Measurements from ENCODE around the gene BUB3. TPM values are rescaled to one million over a fixed set of nuclear protein-coding genes. Genes with fewer than 3 reads are reported as not detected.
A peak's percentile ranks its signal among the peaks of the same experiment; 100 is the strongest.

The BUB3 gene
- total and polyA plus RNA-seq, 4 donors, result 40.6 to 61.4 (median 48.4) TPM

- Histone ChIP-seq H3K4me1 (ENCODE audit: control insufficient read depth in 1 of 2, insufficient read depth in 2 of 2, low read length in 2 of 2) (no peaks in the 10 kb centered on the region), H3K36me3 (ENCODE audit: control insufficient read depth in 1 of 2, insufficient read depth in 2 of 2, low read length in 1 of 2) (no peaks in the 10 kb centered on the region), H3K9me3 (ENCODE audit: control insufficient read depth, low read length) (no peaks in the 10 kb centered on the region), H3K4me3 (ENCODE audit: low read length in 2 of 2) (no peak overlapping the region), H3K27me3 (ENCODE audit: control insufficient read depth in 1 of 2, insufficient read depth in 2 of 2, low read length in 1 of 2) (no peaks in the 10 kb centered on the region), H3K27ac (ENCODE audit: low read depth in 1 of 2, low read length in 2 of 2) (no peak overlapping the region)
- DNase-seq (no peak), ATAC-seq (ENCODE audit: low FRiP score) (no peak)
- WGBS, 2 donors, result 93 to 95% methylated on average over 8 of the region's 8 CpGs
- intact Hi-C loops (cut with DNase I), result no loop called here
These were observed 48.3 kb downstream of the BUB3 start for GRCh38 chr10:123202506-123202905.

- intact Hi-C loops (cut with DNase I), result no loop called here
- H3K36me3 ChIP-seq (ENCODE audit: control insufficient read depth in 1 of 2, insufficient read depth in 2 of 2, low read length in 1 of 2), result no peaks in the 10 kb centered on the region
- no peaks in the 10 kb centered on the region for H3K9me3 ChIP-seq (ENCODE audit: control insufficient read depth, low read length)
- ATAC-seq (ENCODE audit: low FRiP score), result peak; percentile 31
- no peak overlapping the region for H3K27ac ChIP-seq (ENCODE audit: low read depth in 1 of 2, low read length in 2 of 2)
- WGBS, 2 donors, result 94 to 95% methylated on average over 6 of the region's 6 CpGs
- no peak for DNase-seq
- H3K4me1 ChIP-seq (ENCODE audit: control insufficient read depth in 1 of 2, insufficient read depth in 2 of 2, low read length in 2 of 2), result no peaks in the 10 kb centered on the region
- no peaks in the 10 kb centered on the region for H3K27me3 ChIP-seq (ENCODE audit: control insufficient read depth in 1 of 2, insufficient read depth in 2 of 2, low read length in 1 of 2)
- no peak overlapping the region for H3K4me3 ChIP-seq (ENCODE audit: low read length in 2 of 2)
These were observed 49.4 kb downstream of the BUB3 start for GRCh38 chr10:123203393-123204126.

DNA sequence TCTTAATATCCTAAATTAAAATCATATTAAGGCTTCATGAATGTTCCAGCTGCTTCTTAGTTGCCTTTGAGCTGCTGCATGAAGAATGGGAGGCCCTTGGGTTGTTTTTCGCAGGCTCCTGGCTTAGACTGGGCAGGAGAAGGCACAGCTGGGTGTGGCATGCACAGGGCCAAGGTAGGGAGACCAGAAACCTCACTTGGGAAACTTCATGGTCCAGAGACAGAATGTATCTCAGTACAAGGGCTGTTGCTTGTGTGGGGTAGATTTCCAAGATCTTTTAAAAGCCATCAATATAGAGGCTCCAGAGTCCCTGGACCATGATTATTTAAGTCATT is 49.9 kb downstream of the BUB3 start:
- intact Hi-C loops (cut with DNase I), result no loop called here
- no peaks in the 10 kb centered on the region for H3K27me3 ChIP-seq (ENCODE audit: control insufficient read depth in 1 of 2, insufficient read depth in 2 of 2, low read length in 1 of 2)
- ATAC-seq (ENCODE audit: low FRiP score) (no peak), DNase-seq (no peak)
- H3K27ac ChIP-seq (ENCODE audit: low read depth in 1 of 2, low read length in 2 of 2), result no peak overlapping the region
- H3K9me3 ChIP-seq (ENCODE audit: control insufficient read depth, low read length), result no peaks in the 10 kb centered on the region
- H3K4me1 ChIP-seq (ENCODE audit: control insufficient read depth in 1 of 2, insufficient read depth in 2 of 2, low read length in 2 of 2), result no peaks in the 10 kb centered on the region
- 88 to 94% methylated on average over 1 of the region's 1 CpG for WGBS, 2 donors
- no peaks in the 10 kb centered on the region for H3K36me3 ChIP-seq (ENCODE audit: control insufficient read depth in 1 of 2, insufficient read depth in 2 of 2, low read length in 1 of 2)
- H3K4me3 ChIP-seq (ENCODE audit: low read length in 2 of 2), result no peak overlapping the region

DNA sequence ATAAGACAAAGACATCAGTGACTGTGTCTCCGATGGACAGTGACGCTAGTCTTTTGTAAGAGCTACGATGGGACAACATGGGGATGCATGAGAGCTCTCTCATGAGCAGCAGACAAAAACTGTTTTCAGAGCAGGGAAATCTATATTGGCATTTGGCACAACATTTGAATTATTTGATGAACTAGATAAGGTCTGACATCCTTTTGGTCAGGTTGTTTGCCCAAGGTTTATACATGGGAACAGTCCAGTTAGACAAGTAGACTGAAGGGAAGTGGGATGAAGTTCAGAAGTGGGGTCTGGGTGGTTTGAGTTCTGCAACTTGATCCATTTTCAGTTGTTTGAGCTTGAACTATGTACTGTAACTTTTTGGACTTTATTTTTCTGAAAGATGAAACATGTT is 50.8 kb downstream of the BUB3 start:
- WGBS, 2 donors, result 95 to 97% methylated on average over 3 of the region's 3 CpGs
- Histone ChIP-seq H3K36me3 (ENCODE audit: control insufficient read depth in 1 of 2, insufficient read depth in 2 of 2, low read length in 1 of 2) (no peaks in the 10 kb centered on the region), H3K4me1 (ENCODE audit: control insufficient read depth in 1 of 2, insufficient read depth in 2 of 2, low read length in 2 of 2) (no peaks in the 10 kb centered on the region), H3K9me3 (ENCODE audit: control insufficient read depth, low read length) (no peaks in the 10 kb centered on the region), H3K4me3 (ENCODE audit: low read length in 2 of 2) (no peak overlapping the region), H3K27ac (ENCODE audit: low read depth in 1 of 2, low read length in 2 of 2) (no peak overlapping the region), H3K27me3 (ENCODE audit: control insufficient read depth in 1 of 2, insufficient read depth in 2 of 2, low read length in 1 of 2) (no peaks in the 10 kb centered on the region)
- DNase-seq (no peak), ATAC-seq (ENCODE audit: low FRiP score) (no peak)
- intact Hi-C loops (cut with DNase I), result no loop called here

- DNase-seq (no peak), ATAC-seq (ENCODE audit: low FRiP score) (no peak)
- no peak overlapping the region for H3K27ac ChIP-seq (ENCODE audit: low read depth in 1 of 2, low read length in 2 of 2)
- no peaks in the 10 kb centered on the region for H3K27me3 ChIP-seq (ENCODE audit: control insufficient read depth in 1 of 2, insufficient read depth in 2 of 2, low read length in 1 of 2)
- 95 to 96% methylated on average over 1 of the region's 1 CpG for WGBS, 2 donors
- no peak overlapping the region for H3K4me3 ChIP-seq (ENCODE audit: low read length in 2 of 2)
- no peaks in the 10 kb centered on the region for H3K36me3 ChIP-seq (ENCODE audit: control insufficient read depth in 1 of 2, insufficient read depth in 2 of 2, low read length in 1 of 2)
- no peaks in the 10 kb centered on the region for H3K9me3 ChIP-seq (ENCODE audit: control insufficient read depth, low read length)
- intact Hi-C loops (cut with DNase I), result no loop called here
- H3K4me1 ChIP-seq (ENCODE audit: control insufficient read depth in 1 of 2, insufficient read depth in 2 of 2, low read length in 2 of 2), result no peaks in the 10 kb centered on the region
These were observed 57.9 kb downstream of the BUB3 start for GRCh38 chr10:123212063-123212462.

GRCh38 chr10:123212640-123213039 is 58.4 kb downstream of the BUB3 start:
- Histone ChIP-seq H3K27me3 (ENCODE audit: control insufficient read depth in 1 of 2, insufficient read depth in 2 of 2, low read length in 1 of 2) (no peaks in the 10 kb centered on the region), H3K4me3 (ENCODE audit: low read length in 2 of 2) (no peak overlapping the region), H3K9me3 (ENCODE audit: control insufficient read depth, low read length) (no peaks in the 10 kb centered on the region), H3K27ac (ENCODE audit: low read depth in 1 of 2, low read length in 2 of 2) (no peak overlapping the region), H3K36me3 (ENCODE audit: control insufficient read depth in 1 of 2, insufficient read depth in 2 of 2, low read length in 1 of 2) (no peaks in the 10 kb centered on the region), H3K4me1 (ENCODE audit: control insufficient read depth in 1 of 2, insufficient read depth in 2 of 2, low read length in 2 of 2) (no peaks in the 10 kb centered on the region)
- WGBS, 2 donors, result 78 to 80% methylated on average over 6 of the region's 6 CpGs
- intact Hi-C loops (cut with DNase I), result no loop called here
- no peak for ATAC-seq (ENCODE audit: low FRiP score)
- no peak for DNase-seq

- DNase-seq, result no peak
- H3K27ac ChIP-seq (ENCODE audit: low read depth in 1 of 2, low read length in 2 of 2), result no peak overlapping the region
- no peaks in the 10 kb centered on the region for H3K27me3 ChIP-seq (ENCODE audit: control insufficient read depth in 1 of 2, insufficient read depth in 2 of 2, low read length in 1 of 2)
- intact Hi-C loops (cut with DNase I), result no loop called here
- ATAC-seq (ENCODE audit: low FRiP score), result no peak
- H3K4me3 ChIP-seq (ENCODE audit: low read length in 2 of 2), result no peak overlapping the region
- 69 to 77% methylated on average over 5 of the region's 5 CpGs for WGBS, 2 donors
- H3K36me3 ChIP-seq (ENCODE audit: control insufficient read depth in 1 of 2, insufficient read depth in 2 of 2, low read length in 1 of 2), result no peaks in the 10 kb centered on the region
- H3K9me3 ChIP-seq (ENCODE audit: control insufficient read depth, low read length), result no peaks in the 10 kb centered on the region
- no peaks in the 10 kb centered on the region for H3K4me1 ChIP-seq (ENCODE audit: control insufficient read depth in 1 of 2, insufficient read depth in 2 of 2, low read length in 2 of 2)
These were observed 59.0 kb downstream of the BUB3 start for GRCh38 chr10:123213192-123213591.

Other genes with a start within 250 kb of the BUB3 start
- not detected for gene FAM24A, start 243.8 kb upstream of the BUB3 start, total RNA-seq
- gene FAM24A, start 243.8 kb upstream of the BUB3 start, polyA plus RNA-seq, result not detected
- 10 to 100 TPM in 1 of 2 donors, 1 to 10 TPM in 1; 9.7 to 11.7 TPM for gene C10orf88, start 200.2 kb upstream of the BUB3 start, total RNA-seq
- gene C10orf88, start 200.2 kb upstream of the BUB3 start, polyA plus RNA-seq, result 1 to 10 TPM; 3.6 to 6.1 TPM
- 1 to 10 TPM; 1.6 to 2.0 TPM for gene PSTK, start 174.0 kb upstream of the BUB3 start, total RNA-seq
- 1 to 10 TPM in 1 of 2 donors, under 1 TPM in 1; 0.88 to 3.8 TPM for gene PSTK, start 174.0 kb upstream of the BUB3 start, polyA plus RNA-seq
- gene IKZF5, start 145.6 kb upstream of the BUB3 start, total RNA-seq, result 10 to 100 TPM; 17.8 to 21.5 TPM
- 10 to 100 TPM in 1 of 2 donors, 1 to 10 TPM in 1; 6.9 to 10.4 TPM for gene IKZF5, start 145.6 kb upstream of the BUB3 start, polyA plus RNA-seq
- 10 to 100 TPM; 17.9 to 25.5 TPM for gene ACADSB, start 145.4 kb upstream of the BUB3 start, total RNA-seq
- gene ACADSB, start 145.4 kb upstream of the BUB3 start, polyA plus RNA-seq, result 10 to 100 TPM in 1 of 2 donors, 1 to 10 TPM in 1; 7.6 to 10.1 TPM
- not detected for gene HMX3, start 18.4 kb upstream of the BUB3 start, total RNA-seq
- gene HMX3, start 18.4 kb upstream of the BUB3 start, polyA plus RNA-seq, result not detected
- not detected for gene HMX2, start 6.3 kb upstream of the BUB3 start, total RNA-seq
- not detected for gene HMX2, start 6.3 kb upstream of the BUB3 start, polyA plus RNA-seq